Measurements from ENCODE around the gene CAPZB. TPM values are rescaled to one million over a fixed set of nuclear protein-coding genes. Genes with fewer than 3 reads are reported as not detected.

The CAPZB gene
- total RNA-seq, 1 experiment from 2014 or later: 348 TPM

DNA sequence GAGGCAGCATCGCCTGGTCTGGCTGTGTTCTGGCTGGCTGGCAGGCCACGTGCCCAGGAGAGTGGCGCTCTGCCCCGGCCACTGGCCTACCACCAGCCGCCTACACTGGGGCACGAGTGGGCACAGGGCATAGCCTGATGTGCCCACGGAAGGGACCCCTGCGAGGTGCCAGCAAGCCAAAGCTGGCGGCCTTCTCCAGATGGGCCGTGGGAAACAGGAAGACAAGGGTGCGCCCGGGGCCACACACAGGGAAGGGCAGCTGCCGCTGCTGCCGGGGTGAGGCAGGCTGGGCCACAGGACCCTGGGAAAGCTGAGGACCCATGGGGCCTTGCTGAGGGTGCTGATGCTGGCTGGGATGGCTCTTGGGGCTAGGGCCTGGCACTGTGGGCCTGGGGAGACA lies 132.5 kb downstream of the CAPZB start:
- no peak overlapping the region for H3K23ac ChIP-seq (ENCODE audit: insufficient read length, low read depth, low read length)
- H2BK5ac ChIP-seq (ENCODE audit: insufficient read length, low read length): no peak overlapping the region
- H2AFZ ChIP-seq (ENCODE audit: low read length): no peak overlapping the region
- Mint-ChIP-seq H3K4me3 (no peak overlapping the region), H3K36me3 (ENCODE audit: insufficient read depth in 1 of 3, low read depth in 3 of 3) (peaks cover 35 to 71% (median 70%) of the 10 kb centered on the region in 3 experiments), H3K27ac (peak overlapping the region in 2 of 3 experiments; percentile 69 to 87; a peak in 2 of 7 replicates), H3K4me1 (peaks cover 22 to 32% of the 10 kb centered on the region in 2 experiments), H3K9me3 (no peaks in the 10 kb centered on the region), H3K27me3 (ENCODE audit: low read depth) (no peaks in the 10 kb centered on the region; the same call in none of the 2 replicates)
- no peak overlapping the region; the same call in 1 of the 2 replicates for H3K4ac ChIP-seq (ENCODE audit: low read depth, low read length)
- H3K23me2 ChIP-seq (ENCODE audit: insufficient read length, low read depth, low read length, poor library complexity, severe bottlenecking): no peaks in the 10 kb centered on the region
- H3K18ac ChIP-seq (ENCODE audit: insufficient read length, low read depth, low read length): peak overlapping the region; percentile 21
- H3T11ph ChIP-seq (ENCODE audit: low read length): no peak overlapping the region
- no peak overlapping the region for H4K91ac ChIP-seq (ENCODE audit: insufficient read length, low read depth, low read length)
- no peak overlapping the region for H2BK12ac ChIP-seq (ENCODE audit: insufficient read length, low read depth, low read length)
- no peaks in the 10 kb centered on the region for H4K20me1 ChIP-seq (ENCODE audit: control insufficient read depth, insufficient read depth, insufficient read length)
- 0 out of 2 replicates have a peak, but pooled peaks cover 3% of the 10 kb centered on the region for H3K4me1 ChIP-seq (ENCODE audit: insufficient read depth, low read length)
- H2BK20ac ChIP-seq (ENCODE audit: low read depth, low read length, poor library complexity, severe bottlenecking): no peak overlapping the region
- no peak overlapping the region for H3K56ac ChIP-seq (ENCODE audit: insufficient read length, low read depth, low read length)
- no peak overlapping the region for H4K5ac ChIP-seq (ENCODE audit: insufficient read length, low read depth, low read length)
- no peak overlapping the region for H2BK15ac ChIP-seq (ENCODE audit: low read depth, low read length)
- H3K4me2 ChIP-seq (ENCODE audit: insufficient read depth, insufficient read length, low read length): no peak overlapping the region
- WGBS (ENCODE audit: extremely low coverage, insufficient read length, low lambda C conversion rate): no CpG with 5 or more reads among the region's 14 CpGs
- no peaks in the 10 kb centered on the region for H3K9me3 ChIP-seq (ENCODE audit: control insufficient read depth, low read depth, low read length)
- H3K14ac ChIP-seq (ENCODE audit: insufficient read depth, low read length): peak overlapping the region; percentile 21
- no peaks in the 10 kb centered on the region for H3K79me1 ChIP-seq (ENCODE audit: insufficient read depth, low read depth, low read length, poor library complexity, severe bottlenecking)
- TF ChIP-seq, protein P1, sequence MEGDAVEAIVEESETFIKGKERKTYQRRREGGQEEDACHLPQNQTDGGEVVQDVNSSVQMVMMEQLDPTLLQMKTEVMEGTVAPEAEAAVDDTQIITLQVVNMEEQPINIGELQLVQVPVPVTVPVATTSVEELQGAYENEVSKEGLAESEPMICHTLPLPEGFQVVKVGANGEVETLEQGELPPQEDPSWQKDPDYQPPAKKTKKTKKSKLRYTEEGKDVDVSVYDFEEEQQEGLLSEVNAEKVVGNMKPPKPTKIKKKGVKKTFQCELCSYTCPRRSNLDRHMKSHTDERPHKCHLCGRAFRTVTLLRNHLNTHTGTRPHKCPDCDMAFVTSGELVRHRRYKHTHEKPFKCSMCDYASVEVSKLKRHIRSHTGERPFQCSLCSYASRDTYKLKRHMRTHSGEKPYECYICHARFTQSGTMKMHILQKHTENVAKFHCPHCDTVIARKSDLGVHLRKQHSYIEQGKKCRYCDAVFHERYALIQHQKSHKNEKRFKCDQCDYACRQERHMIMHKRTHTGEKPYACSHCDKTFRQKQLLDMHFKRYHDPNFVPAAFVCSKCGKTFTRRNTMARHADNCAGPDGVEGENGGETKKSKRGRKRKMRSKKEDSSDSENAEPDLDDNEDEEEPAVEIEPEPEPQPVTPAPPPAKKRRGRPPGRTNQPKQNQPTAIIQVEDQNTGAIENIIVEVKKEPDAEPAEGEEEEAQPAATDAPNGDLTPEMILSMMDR (conservative IDR thresholded peaks at IDR 0.05): no peak
- H4K8ac ChIP-seq (replicated peaks; ENCODE audit: insufficient read length, low read depth, low read length): no peak overlapping the region
- H3K79me2 ChIP-seq (ENCODE audit: insufficient read depth, low read length): no peaks in the 10 kb centered on the region
- H3K27ac ChIP-seq (ENCODE audit: insufficient read length, low read depth, low read length): no peak overlapping the region
- H2BK120ac ChIP-seq (ENCODE audit: low read depth, low read length, poor library complexity, severe bottlenecking): no peak overlapping the region
- H3K27me3 ChIP-seq (ENCODE audit: insufficient read depth, low read length): no peaks in the 10 kb centered on the region
- DNase-seq: no peak
- H3K9ac ChIP-seq (ENCODE audit: extremely low read depth, insufficient read length, low read length): no peak overlapping the region
- no peak overlapping the region for H2AK5ac ChIP-seq (ENCODE audit: insufficient read length, low read length)

All from H9 (cell line).